Stimulated activated CD4-positive, alpha-beta T cell treated with anti-CD3 and anti-CD28 coated beads, Interleukin-1b, Interleukin-23, amount 100 ng/mL, for 48 hours (primary cell): ENCODE measurements around the gene SLC9B2.

Source experiments
- DNase-seq: peaks from one replicate; pipeline ENCODE4 v3.0.0-alpha.2; 2020

The SLC9B2 gene

DNA sequence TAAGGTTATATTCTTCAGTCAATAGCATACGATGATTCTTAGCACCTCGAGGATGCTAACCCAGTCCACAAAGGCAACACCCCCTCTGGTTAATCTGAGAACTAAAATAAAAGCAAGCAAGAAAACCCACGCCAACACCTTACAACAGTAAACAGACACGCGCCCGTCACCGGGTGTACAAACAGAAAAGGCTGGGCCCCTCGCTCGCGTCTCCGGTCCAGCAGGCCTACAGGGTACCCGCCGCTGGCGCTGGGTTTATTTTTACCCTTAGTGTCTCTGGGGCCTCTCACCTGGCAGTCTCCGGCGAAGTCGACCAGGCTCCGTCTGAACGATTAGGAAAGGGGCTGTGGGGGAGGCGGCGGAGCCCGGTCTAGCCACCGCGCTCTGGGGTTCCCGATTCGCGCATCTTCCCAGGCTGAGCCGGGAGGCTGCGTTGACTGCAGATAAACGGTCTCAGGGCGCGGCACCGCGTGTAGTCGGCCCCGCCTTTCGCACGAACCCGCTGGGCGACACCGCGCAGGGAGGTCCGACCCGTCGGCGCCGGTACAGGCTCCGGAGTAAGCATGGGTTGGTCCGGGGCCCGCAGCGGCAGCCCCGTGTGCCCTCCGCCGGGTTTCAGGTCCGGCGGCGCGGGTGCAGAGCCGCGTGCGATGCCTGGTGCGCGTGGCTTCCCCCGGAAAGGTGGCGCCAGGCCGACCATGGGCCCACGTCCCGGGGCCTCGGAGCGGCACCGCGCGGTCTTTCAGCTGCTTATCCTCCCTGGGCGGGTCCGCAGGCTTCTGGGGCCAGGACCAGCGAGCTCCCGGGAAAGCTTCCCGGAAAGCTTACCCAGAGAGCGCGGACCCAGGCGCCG is 441 bp downstream of the SLC9B2 start:
- peak; percentile 58 for DNase-seq

DNA sequence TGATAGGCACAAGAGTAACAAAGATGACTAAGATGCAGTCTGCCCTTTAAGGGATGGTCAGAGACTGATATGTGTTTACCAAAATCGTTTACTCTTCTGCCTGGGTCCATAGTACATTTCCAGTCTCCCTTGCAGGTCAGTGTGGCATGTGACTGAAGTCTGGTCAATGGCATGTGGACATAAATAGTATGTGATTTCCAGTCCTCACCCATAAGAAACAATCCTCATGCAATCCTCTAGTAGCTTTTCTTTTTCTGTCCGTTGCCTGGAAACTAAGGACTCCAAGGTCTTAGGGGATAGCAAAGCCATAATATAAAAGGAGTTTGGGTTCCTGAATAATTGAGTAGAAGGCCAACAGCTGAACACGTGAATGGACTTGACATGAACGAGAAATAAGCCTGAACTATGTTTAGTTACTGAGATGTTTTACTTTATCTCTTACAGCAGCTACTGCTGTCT is 1.1 kb downstream of the SLC9B2 start:
- no peak for DNase-seq

DNA sequence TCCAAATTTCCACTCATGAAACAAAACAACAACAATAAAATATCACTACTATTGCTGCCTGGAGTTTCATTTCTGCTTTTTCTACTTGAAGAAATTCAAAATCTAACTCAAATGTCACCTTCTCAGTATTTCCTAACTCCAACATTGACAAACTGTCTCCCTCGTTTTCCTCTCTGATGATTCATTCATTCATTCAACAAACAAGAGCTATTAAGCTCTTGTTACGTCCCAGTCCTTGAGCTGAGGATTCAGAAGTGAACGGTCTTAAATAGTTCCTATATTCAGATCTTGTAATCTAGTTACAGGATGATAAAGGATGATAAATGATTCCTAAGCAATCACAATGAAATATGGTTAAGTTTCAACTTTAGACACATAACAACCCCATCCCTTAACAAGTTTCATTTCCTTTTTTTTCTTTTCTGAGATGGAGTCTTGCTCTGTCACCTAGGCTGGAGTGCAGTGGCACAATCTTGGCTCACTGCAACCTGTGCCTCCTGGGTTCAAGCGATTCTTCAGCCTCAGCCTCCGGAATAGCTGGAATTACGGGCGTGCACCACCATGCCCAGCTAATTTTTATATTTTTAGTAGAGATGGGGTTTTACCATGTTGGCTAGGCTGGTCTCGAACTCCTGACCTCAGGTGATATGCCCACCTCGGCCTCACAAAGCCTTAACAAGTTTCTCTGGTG is 1.7 kb downstream of the SLC9B2 start:
- no peak for DNase-seq

DNA sequence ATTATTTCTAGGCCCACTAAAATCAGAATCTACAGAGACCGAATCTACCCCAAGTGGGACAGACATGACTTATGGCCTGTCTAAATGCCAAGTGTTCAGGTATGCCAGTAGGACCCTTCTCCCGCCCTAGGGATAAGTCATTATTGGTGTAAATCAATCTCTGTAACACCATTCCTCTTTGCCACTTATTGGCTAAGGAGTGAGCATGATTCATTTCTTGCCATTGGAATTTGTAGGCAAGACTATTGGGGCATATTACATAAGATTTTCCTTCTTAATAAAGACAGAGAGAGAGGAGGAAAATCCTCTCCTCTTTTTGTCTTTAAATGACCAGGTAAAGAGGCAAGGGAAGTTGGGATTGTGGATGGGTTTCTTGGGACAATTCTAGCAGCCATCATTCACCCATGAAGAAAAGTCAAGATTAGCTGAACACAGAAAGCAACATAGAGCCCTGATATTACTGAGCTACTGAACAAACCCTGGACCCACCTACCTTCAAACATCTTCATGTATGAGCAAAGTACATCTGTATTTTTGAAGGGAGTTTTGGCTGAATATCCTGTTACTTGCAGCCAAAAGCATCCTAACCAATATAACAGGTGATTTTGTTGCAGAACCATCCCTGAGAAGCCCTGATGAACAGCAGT is 2.6 kb downstream of the SLC9B2 start:
- no peak for DNase-seq

DNA sequence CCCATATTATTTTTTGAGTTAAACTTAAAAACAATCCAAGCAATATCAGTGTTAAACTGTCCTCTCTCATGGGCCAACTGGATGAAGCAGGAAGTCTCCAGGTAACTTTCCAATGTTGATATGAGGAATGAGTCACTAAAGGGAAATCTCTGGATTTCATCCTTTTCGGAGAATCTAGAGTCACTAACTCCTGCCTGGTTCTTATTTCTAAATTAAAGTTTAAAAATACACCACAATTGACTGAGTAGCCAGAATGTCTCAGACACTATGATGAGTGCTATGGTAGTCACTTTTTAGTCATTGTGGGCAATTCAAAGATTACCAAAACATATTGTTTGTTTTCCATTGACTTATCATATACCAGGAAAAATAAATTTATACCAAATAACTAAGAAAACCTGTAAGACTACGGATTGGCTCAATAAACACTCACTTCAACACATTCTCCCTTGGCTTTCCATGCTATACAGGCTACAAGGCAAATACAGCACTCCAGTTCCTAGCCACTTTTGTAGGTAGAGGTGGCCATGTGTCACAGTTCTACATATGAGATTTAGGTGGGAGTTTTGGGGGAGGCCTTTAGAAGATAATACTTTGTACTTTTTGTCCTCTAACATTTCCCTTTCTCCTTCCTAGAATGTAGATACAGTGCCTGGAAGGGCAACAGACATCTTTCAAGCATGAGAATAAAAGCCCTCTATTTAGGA is 8.6 kb downstream of the SLC9B2 start:
- DNase-seq, result no peak

DNA sequence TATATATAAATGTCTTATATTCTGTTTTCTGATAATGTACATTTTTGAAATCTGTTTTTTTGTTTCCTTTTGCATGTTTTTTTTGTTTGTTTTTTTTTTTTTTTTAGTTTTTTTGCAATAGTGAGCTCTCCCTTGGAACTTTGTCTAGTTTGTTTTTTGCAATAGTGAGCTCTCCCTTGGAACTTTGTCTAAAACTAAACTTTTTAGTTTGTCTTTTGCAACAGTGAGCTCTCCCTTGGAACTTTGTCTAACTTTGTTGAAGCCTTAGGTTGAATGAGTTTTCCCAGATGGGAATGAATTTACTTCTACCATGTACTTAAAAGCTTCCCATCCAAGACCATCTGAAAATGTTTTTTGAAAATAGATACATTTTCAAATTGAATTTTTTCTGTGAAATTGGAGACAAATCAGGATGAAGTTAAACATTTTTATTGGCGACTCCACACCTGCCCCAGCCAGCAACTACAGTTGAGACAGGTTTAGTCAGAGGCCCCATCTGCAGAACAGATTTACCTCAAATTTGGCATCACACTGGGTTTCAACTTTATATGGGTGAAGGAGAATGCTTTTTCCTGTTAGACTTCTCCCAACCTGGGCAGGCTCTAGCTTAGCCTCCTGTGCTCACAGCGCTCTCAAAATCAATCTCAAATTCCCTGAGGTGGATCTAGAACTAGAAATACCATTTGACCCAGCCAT is 16.0 kb downstream of the SLC9B2 start:
- no peak for DNase-seq

DNA sequence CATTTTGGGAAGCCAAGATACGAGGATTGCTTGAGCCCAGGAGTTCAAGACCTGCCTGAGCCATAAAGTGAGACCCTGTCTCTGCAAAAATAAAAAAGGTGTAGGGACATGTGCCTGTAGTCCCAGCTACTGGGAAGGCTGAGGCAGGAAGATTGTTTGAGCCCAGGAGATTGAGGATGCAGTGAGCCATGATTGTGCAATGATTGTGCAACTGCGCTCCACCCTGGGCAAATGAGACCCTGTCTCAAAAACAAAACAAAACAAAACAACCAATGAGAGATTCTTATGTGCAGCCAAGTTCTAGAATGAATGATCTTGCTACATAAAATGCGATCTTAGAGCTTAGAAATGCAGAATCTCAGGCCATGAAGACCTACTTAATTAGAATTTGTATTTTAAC is 22.5 kb downstream of the SLC9B2 start:
- no peak for DNase-seq

DNA sequence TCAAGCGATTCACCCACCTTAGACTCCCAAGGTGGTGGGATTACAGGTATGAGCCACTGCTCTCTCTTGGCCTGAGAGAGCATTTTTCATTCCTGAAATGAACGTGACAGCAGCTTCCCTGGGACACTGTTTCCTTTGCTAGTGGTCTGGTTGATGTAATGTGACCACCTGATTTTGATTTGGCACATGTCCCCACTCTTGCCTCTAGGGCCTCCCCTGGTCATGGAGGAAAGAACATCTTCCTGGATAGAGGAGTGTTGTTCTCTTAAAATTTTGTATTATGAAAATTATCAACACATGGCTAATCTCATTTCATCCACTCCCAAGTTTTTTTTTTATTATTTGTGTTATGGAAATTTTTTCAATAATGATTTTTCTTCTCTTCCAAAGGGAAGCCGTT is 23.8 kb downstream of the SLC9B2 start:
- no peak for DNase-seq

DNA sequence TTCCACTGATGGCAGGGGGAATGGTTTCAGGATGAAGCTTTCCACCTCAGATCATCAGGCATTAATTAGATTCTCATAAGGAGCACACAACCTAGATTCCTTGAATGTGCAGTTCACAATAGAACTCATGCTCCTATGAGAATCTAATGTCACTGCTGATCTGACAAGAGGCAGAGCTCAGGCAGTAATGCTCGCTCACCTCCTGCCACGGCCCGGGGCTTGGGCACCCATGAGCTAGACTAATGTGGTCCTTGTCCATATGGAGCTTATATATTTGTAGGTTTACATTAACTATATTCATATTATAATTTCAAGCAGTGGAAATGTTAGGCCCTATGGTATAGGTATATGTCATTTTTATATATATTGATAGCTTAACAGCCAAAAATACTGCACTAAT is 24.4 kb downstream of the SLC9B2 start:
- DNase-seq, result no peak

DNA sequence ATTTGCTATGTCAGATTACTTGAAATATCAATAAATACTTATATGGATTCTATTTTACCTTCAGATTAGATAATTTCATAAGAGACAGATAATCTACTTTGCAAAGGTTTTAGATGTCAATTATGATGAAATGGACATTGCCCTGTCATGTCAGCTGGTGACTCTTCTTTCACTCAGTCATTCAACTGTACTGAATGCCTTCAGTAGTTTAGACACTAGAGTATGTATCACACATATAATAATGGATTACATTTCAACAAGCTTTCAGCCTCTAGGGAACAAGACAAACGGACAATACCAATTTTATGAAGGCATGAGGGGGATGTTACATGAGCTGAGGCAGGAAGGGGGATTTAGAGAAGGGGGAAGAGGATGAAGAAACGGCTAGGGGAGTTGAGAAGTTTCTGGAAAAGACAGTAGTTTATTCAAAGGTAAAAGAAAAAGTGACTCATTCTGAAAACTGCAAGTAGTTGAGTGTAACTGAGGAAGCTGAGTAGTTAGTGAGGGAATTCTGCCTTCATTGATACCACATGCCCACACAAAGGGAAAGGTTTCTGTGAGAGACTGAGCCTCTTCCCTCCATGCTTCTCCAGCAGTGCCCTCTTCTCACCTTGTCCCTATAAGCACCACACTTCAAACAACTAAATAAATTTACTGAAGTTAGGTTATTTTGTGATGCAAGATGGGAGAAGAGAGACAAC is 25.7 kb downstream of the SLC9B2 start:
- DNase-seq, result no peak

DNA sequence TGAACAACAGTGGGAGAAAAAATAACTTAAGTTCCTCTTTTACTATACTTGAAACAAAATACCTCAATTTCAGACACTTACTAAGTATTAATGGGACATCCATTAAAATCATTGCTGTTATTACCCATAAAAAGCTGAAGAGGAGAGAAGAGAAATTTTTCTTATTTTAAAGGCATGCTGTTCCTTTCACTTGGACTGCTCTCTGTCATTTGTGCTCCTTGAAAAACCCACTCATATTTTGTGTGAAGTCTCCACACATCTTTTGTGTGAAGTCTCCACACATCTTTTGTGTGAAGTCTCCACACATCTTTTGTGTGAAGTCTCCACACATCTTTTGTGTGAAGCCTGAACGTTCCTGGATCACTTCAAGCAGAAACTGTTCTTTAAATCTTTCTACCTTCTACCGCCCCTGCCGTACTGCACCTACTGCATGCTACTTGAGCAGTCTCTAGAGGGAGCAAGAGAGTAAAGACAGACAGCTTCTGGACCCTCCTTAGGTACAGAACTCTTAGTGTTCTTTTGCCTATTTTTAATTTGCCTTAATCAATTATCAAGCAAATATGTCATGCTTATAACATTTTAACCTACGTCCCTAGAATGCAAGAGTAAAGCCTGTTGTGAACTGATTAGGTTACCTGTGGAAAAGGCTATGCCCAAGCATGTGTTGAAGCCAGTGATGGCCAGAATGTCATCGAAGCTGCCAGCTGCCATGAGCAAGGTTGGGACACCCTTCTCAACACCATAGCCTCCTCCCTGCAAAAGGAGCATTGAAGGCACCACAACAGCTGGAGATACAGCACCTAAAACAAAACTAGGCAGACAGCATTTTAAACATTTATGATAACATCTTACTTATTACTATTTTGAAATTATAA is 29.9 kb downstream of the SLC9B2 start:
- DNase-seq, result peak; percentile 12

DNA sequence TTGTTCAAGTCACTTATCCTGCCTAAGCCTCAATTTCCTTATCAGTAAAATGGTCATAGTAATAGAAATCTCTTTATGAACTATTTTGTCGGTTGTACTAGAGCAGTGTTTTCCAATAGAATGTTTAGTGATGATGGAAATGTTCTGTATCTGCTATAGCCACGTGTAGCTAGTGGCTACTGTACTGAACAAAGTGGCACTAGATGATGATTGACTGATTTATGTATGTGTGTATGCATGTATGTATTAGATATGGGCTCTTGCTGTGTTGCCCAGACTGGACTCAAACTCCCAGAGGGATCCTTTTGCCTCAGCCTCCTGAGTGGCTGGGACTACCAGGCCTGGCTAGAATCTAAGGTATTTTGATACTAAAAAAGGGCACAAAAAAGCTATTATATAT is 32.4 kb downstream of the SLC9B2 start:
- no peak for DNase-seq

DNA sequence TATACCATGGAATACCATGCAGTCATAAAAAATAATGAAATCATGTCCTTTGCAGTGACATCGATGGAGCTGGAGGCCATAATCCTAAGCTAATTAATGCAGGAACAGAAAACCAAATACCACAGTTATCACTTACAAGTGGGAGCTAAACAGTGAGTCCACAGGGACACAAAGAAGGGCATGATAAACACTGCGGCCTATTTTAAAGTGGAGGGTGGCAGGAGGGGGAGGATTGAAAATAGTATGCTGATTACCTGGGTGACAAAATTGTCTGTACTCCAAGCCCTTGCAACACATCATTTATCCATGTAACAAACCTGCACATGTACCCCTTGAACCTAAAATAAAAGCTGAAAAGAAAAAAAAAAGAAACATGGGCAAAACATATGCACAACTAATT is 40.4 kb downstream of the SLC9B2 start:
- DNase-seq, result no peak

DNA sequence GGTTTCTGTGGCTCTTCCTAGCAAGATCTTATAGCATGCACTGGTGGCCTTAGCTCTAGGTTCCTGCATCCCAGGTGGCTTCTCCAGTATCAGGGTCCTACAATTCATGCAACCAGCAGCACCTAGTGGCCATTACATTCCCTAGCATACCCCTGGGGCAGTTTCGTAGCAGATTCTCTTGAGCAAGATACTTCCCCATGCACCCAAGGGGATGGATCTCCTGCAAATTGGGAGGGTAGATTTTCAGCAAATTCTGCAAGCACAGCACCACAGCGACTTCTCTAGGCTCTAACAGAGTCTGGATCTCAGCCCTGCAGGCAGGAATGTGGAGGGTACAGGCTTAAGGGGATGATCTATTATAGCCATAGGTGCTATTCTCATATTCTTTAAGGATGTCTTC is 44.0 kb downstream of the SLC9B2 start:
- no peak for DNase-seq

DNA sequence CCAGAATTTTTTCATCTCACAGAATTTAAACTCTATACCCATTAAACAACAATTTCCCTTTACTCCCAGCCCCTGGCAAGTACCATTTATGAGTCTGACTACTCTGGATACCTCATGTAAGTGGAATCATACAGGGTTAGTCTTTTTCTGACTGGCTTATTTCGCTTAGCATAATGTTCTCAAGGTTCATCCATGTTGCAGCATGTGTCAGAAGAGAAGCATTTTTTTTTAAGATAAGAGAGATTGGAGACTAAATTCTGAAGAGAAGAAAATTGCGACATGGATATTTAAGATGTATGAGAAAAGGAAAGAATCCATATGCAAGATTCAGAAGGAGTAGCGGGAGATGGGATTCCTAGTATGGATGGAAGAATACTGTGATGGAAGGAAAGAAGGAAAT is 45.8 kb downstream of the SLC9B2 start:
- no peak for DNase-seq

DNA sequence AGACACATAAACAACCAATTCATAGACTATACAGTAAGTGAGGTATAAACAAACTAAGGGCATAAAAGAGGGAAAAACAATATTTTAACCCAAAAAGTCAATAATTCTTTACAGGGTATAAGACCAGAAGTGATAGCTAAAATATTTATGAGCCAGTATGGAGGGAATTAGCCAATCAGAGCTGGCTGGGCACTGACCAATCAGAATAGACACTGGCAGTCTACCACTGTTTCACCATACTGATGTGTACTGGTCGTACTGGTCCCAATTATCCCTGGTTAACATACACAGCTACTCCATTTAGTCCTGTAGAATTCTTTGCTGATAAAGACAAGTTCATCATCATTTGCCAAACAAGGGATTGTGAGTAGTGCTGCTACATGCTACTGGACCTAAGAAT is 47.3 kb downstream of the SLC9B2 start:
- no peak for DNase-seq

DNA sequence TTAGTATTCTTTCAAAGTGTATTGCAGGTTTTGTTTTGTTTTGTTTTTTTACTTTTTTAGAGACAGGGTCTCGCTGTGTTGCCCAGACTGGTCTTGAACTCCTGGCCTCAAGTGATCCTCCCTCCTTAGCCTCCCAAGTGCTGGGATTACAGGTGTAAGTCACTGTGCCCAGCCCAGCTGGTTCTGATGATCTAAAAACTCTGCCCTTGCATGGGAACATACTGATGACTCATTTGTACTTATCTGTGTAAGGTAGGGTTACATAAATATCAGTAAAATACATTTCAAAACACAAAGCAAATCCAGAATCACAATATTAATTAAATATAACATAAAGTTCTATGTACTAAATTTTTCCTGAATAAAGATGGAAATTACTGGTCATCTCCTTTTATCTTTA is 49.7 kb downstream of the SLC9B2 start:
- DNase-seq, result no peak

DNA sequence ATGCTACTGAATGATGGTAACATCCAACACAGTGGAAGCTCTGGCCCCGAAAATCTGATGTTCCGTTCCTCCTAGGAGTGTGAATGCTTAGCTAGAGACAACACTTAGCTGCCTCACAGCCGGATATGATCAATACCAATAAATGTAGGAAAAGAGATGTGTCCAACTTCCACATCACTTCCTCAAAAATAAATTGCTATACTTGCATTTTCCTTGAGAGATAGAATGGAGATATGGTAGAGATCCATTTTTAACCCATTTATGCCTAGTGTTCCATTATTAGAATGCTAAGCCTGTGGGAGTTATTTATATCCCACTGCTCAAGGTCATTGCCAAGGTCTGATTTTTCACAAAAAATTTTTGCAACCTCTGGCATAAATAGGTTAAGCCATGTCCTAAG is 51.6 kb downstream of the SLC9B2 start:
- no peak for DNase-seq

DNA sequence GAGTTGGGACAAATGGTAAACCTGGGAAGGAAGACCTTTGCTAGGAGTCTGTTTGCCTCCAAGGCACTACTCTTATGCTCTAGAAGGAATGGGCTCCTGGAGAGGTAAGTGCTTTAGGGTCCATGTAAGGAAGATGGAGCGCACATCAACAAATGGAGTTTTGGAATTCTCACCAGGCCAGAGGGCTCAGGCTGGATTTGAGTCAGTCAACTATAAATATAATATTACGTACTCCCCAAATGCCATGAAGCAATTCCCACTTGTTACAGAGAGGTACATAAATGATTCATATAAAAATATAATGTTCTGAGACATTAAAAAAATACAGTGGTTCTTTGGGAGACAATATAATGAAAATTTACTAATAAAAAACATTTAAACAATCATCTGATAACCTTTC is 55.4 kb downstream of the SLC9B2 start:
- DNase-seq, result no peak

DNA sequence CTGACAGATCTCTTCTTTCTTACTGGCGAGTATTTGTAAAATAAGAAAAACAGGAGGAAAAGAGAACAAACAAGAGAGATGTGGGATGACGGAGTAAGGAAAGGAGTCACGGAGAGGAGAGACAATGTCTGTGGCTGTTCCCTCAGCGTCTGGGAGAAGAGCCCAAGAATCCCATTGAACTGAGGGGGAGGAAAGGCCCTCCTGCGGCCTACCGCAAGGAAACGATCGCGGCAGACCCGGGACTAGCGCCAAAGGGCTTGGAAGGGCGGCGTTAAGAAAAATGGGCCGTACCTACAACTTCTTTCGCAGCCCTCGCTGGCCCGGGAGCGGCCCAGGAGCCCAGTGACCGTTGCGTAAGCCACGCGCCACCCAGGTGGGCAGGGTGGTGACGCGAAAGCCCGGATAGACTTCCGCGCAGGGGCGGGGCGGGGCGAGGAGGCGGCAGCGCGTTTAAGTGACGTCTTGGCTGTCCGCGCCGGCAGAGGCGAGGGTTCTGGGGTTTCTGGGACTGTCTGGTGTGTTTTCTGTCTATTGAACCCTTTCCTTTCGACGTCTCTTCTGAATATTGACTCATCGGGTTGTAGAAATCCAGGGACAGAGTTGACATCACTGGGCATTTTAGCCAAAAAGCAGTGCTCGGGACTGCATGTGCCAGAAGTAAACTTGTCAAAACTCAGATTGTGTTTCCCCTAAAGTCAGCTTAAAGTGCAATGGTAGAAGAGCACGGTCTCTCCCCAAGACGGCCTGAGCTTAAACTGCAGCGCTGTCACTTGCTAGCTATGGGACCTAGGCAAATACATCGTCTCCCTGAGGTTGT is 57.0 kb downstream of the SLC9B2 start, which contains the start of gene SLC9B1:
Gene SLC9B1, minus strand, starts transcription at position 398 of the 817 bp plus-strand sequence. CDS start 27,994 bp downstream, outside the sequence.
- DNase-seq, result peak; percentile 94
